Esophagus squamous epithelium (tissue), 4 donors: ENCODE measurements around the gene TMEM63C.

Experiments
- POLR2A ChIP-seq, 4 donors: fragments of 450-650 bp; IDR thresholded peaks; one replicate each; pipeline ENCODE4 v1.6.1; 2017; ENCODE audit warnings: antibody characterized with exemption in 4 of 4, mild to moderate bottlenecking in 4 of 4, moderate library complexity in 3 of 4
- TF ChIP-seq, protein P1 (sequence below), 6 experiments: fragments of 450-650 bp in 4 of 6; fragments of 200-600 bp in 2 of 6; sonication (generic) in 2 of 6; IDR thresholded peaks; one replicate each; pipeline ENCODE4 v1.5.1; 2016 to 2019; ENCODE audit warnings: antibody characterized with exemption in 6 of 6, mild to moderate bottlenecking in 4 of 6, moderate library complexity in 4 of 6

DNA sequence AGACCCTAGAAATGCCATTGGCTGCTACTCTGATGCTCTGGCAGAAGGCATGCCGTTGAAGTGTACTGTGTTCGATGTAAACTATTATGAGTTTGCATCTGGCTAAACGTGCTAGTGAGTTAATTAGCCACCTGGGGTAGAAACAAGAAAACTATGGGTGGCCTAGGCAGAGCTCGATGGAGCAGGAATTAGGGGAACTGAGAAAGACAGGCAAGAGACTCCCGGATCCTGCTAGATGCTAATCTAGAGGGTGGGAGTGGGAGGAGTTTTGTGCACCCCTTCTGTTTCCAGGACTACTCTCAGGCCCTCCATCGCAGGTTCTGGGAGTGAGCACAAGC is 32.0 kb downstream of the TMEM63C start:
- TF ChIP-seq, protein P1, sequence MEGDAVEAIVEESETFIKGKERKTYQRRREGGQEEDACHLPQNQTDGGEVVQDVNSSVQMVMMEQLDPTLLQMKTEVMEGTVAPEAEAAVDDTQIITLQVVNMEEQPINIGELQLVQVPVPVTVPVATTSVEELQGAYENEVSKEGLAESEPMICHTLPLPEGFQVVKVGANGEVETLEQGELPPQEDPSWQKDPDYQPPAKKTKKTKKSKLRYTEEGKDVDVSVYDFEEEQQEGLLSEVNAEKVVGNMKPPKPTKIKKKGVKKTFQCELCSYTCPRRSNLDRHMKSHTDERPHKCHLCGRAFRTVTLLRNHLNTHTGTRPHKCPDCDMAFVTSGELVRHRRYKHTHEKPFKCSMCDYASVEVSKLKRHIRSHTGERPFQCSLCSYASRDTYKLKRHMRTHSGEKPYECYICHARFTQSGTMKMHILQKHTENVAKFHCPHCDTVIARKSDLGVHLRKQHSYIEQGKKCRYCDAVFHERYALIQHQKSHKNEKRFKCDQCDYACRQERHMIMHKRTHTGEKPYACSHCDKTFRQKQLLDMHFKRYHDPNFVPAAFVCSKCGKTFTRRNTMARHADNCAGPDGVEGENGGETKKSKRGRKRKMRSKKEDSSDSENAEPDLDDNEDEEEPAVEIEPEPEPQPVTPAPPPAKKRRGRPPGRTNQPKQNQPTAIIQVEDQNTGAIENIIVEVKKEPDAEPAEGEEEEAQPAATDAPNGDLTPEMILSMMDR (IDR thresholded peaks at IDR 0.05): no peak
- TF ChIP-seq POLR2A (IDR thresholded peaks at IDR 0.05): no peak
